HG03064 (cell line): ENCODE data around the gene IL13.
"Not testable (repeated sequence)": the region's sequence is repeated elsewhere in the genome, so short reads cannot be mapped to it uniquely, and the experiment has no call there.

Source experiments
- ATAC-seq: cut with Tn5 transposase; IDR thresholded peaks from one replicate; pipeline ENCODE4 v1.9.1; 2021; ENCODE audit warnings: low read depth; ENCODE audit not compliant: unreplicated experiment

Gene IL13

GRCh38 chr5:132657676-132658380 is at the start of gene IL13:
IL13 (plus strand) TSS chr5:132658173; CDS start chr5:132658187, 14 bp downstream.
- ATAC-seq, result no peak

GRCh38 chr5:132611965-132612364 is 46.0 kb upstream of the IL13 start:
- ATAC-seq, result no peak

- ATAC-seq, result no peak
Measured at GRCh38 chr5:132612846-132613245, 45.1 kb upstream of the IL13 start.

- no peak for ATAC-seq
Measured at GRCh38 chr5:132621699-132622098, 36.3 kb upstream of the IL13 start.

GRCh38 chr5:132622608-132623007 is 35.4 kb upstream of the IL13 start:
- no peak for ATAC-seq

- no peak for ATAC-seq
Measured at GRCh38 chr5:132627470-132627869, 30.5 kb upstream of the IL13 start.

- ATAC-seq, result no peak
Measured at GRCh38 chr5:132628814-132629213, 29.2 kb upstream of the IL13 start.

- peak; percentile 66 for ATAC-seq
Measured at GRCh38 chr5:132629230-132629944, 28.6 kb upstream of the IL13 start.

GRCh38 chr5:132633587-132633986 is 24.4 kb upstream of the IL13 start:
- ATAC-seq, result not testable (repeated sequence)

- no peak for ATAC-seq
Measured at GRCh38 chr5:132635873-132636272, 22.1 kb upstream of the IL13 start.

GRCh38 chr5:132637241-132637640 is 20.7 kb upstream of the IL13 start:
- ATAC-seq, result no peak

GRCh38 chr5:132639706-132640130 is 18.3 kb upstream of the IL13 start:
- peak; percentile 68 for ATAC-seq

GRCh38 chr5:132640613-132641012 is 17.4 kb upstream of the IL13 start:
- ATAC-seq, result peak; percentile 34

GRCh38 chr5:132641241-132641723 is 16.7 kb upstream of the IL13 start:
- no peak for ATAC-seq

GRCh38 chr5:132641841-132642240 is 16.1 kb upstream of the IL13 start:
- no peak for ATAC-seq

GRCh38 chr5:132644177-132644576 is 13.8 kb upstream of the IL13 start:
- ATAC-seq, result no peak

- ATAC-seq, result no peak
Measured at GRCh38 chr5:132646583-132647266, 11.2 kb upstream of the IL13 start.

GRCh38 chr5:132647473-132647872 is 10.5 kb upstream of the IL13 start:
- no peak for ATAC-seq

GRCh38 chr5:132648355-132648754 is 9.6 kb upstream of the IL13 start:
- no peak for ATAC-seq

GRCh38 chr5:132651838-132652469 is 6.0 kb upstream of the IL13 start:
- no peak for ATAC-seq

- no peak for ATAC-seq
Measured at GRCh38 chr5:132653716-132654115, 4.3 kb upstream of the IL13 start.
